Measurements from ENCODE around the gene UBE2L5. TPM values are rescaled to one million over a fixed set of nuclear protein-coding genes. Genes with fewer than 3 reads are reported as not detected.

UBE2L5 gene
- polyA plus RNA-seq, 4 donors, result 0.44 to 0.70 (median 0.59) TPM

GRCh38 chr13:30465593-30466357 lies 43.5 kb downstream of the UBE2L5 start, which contains the start of gene HMGB1:
HMGB1 (minus strand) TSS chr13:30465936; CDS start chr13:30463680, 2,256 bp downstream.
- peak; percentile 94 to 99 (median 96) for DNase-seq (ENCODE audit: low read depth in 4 of 4, low spot score in 2 of 4)

DNA sequence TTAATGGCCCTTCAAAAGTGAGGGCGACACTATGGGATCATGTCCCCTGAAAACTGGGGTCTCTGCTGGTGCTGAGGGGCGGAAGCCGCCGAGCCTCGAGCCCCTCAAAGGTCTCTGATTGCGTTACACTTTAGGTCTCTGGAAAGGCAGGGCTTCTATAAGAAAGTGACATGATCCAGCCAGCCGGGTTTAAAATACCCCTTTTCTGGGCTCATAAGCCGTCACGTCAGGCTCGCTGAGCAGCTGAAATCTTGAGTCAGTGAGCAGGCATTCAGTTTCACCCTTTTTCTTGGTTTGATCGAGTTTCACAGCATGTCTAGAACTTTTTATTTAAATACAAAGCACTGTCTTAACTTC lies 44.0 kb downstream of the UBE2L5 start:
- DNase-seq (ENCODE audit: low read depth in 4 of 4, low spot score in 2 of 4), result no peak

DNA sequence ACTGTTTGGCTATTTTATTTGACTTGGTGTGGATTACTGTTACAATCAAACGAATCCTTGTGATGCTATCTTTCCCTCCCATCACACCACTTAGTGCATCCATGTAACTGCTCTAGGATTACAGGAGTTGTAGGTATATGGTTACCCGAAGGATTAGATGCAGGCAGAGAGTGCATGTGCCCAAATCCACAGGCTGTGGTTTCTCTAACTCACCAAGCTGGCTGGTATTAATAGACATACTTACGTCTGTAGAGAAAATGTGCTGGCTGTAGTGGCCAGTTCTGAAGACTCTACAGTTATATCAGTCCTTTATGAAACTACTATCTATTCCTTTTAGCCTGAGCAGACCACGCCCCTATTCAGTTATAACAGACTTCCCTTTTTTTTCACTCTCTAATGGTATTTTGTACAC lies 44.6 kb downstream of the UBE2L5 start:
- no peak for DNase-seq (ENCODE audit: low read depth in 4 of 4, low spot score in 2 of 4)

DNA sequence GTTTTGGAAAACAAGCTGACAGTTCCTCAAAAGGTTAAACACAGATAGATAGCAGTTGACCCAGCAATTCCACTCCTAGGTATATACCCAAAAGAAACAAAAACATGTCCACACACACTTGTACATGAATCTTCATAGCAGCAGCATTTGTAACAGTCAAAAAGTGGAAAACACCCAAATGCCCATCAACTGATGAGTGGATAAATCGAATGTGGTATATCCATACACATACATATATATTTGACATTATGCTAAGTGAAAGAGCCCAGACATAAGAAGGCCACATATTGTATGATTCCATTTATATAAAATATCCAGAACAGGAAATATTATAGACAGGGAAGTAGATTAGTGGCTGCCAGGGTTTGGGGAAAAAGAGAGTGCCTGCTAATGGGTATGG lies 51.4 kb downstream of the UBE2L5 start:
- DNase-seq (ENCODE audit: low read depth in 4 of 4, low spot score in 2 of 4), result no peak

- no peak for DNase-seq (ENCODE audit: low read depth in 4 of 4, low spot score in 2 of 4)
Measured at GRCh38 chr13:30477346-30478195, 55.3 kb downstream of the UBE2L5 start.

Other genes with a start within 250 kb of the UBE2L5 start
- gene KATNAL1, start 114.9 kb upstream of the UBE2L5 start, polyA plus RNA-seq (ENCODE audit: insufficient read length in 4 of 4), result 10 to 100 TPM; 10.7 to 15.9 (median 11.9) TPM
- gene HMGB1, start 43.4 kb downstream of the UBE2L5 start, polyA plus RNA-seq (ENCODE audit: insufficient read length in 4 of 4), result 100 to 1,000 TPM; 769 to 941 (median 839) TPM
- 10 to 100 TPM; 21.2 to 28.3 (median 24.2) TPM for gene USPL1, start 195.4 kb downstream of the UBE2L5 start, polyA plus RNA-seq (ENCODE audit: insufficient read length in 4 of 4)

Data from left renal cortex interstitium (tissue), 4 donors.